Measurements from ENCODE around the gene MLLT1. TPM values are rescaled to one million over a fixed set of nuclear protein-coding genes. Genes with fewer than 3 reads are reported as not detected.

MLLT1 gene
- total and polyA plus RNA-seq, 10 of the 15 experiments (the other 5 are each of a cell fraction or from before 2014, with no cell fraction given), result 0.16 to 61.1 (median 8.5) TPM

DNA sequence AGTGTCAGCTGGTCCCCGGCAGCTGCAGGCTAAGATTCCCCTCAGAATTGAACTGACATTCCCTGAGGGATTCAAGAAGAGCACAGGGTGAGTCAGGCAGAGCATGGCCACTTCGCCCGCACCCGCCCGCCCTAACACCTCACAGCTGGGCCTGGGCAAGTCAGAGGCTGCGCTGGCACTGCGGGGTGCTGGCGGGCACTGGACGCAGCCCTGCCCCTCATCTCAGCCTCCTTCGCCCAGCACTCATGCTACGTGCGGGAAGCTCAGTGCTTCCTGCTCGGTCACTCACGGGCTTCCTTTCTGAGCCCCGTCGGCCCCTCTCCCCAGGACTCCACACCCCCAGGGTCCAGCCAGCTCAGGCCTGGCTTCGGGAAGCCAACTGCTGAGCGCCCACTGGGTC lies 56.9 kb downstream of the MLLT1 start:
- WGBS (ENCODE audit: insufficient coverage, insufficient replicate concordance, low lambda C conversion rate, missing lambda C conversion rate), result 98% methylated on average over 17 of the region's 18 CpGs
- no TSS peak for BruUV-seq (replicated peaks)

GRCh38 chr19:6221878-6222746 lies 57.7 kb downstream of the MLLT1 start:
- H3K27me3 ChIP-seq (replicated peaks in 1 of 2; ENCODE audit: control insufficient read depth in 2 of 2, insufficient read depth in 2 of 2, low read length in 1 of 2), result no peaks in the 10 kb centered on the region
- no peak for DNase-seq (ENCODE audit: low read depth, low spot score)
- H3K4me1 ChIP-seq (ENCODE audit: control insufficient read depth, insufficient read depth, low read length), result no peaks in the 10 kb centered on the region
- no peak for ATAC-seq
- H2AFZ ChIP-seq (ENCODE audit: control insufficient read depth, low read depth, low read length), result no peak overlapping the region
- POLR2A ChIA-PET, result no interaction called here
- H4K20me1 ChIP-seq (ENCODE audit: control insufficient read depth, insufficient read depth), result no peaks in the 10 kb centered on the region
- in situ Hi-C loops (cut with MboI), result no loop called here
- intact Hi-C loops (cut with micrococcal nuclease; ENCODE audit: unreplicated experiment), result no loop called here
- FAIRE-seq, result no peak
- no peaks in the 10 kb centered on the region for H3K9me3 ChIP-seq (replicated peaks; ENCODE audit: control insufficient read depth, insufficient read depth, low read length)
- SMC1A ChIA-PET (ENCODE audit: uncharacterized antibody, unreplicated experiment), result no interaction called here
- no peak overlapping the region for H3K4me2 ChIP-seq (ENCODE audit: control insufficient read depth, insufficient read depth)
- WGBS (ENCODE audit: insufficient coverage, insufficient replicate concordance, low lambda C conversion rate, missing lambda C conversion rate), result 96% methylated on average over 28 of the region's 40 CpGs
- H3K9ac ChIP-seq (ENCODE audit: control insufficient read depth, insufficient read depth, low read length), result no peak overlapping the region
- H3K4me3 ChIP-seq, result no peak overlapping the region
- CTCF ChIA-PET, result interaction anchor here (4.3 kb wide), 1 partner anchor 95 kb away, joined by 28 read pairs; no protein-coding TSS in a partner anchor
- H3K27ac ChIP-seq (ENCODE audit: control insufficient read depth, insufficient read depth), result no peak overlapping the region
- RAD21 ChIA-PET (ENCODE audit: unreplicated experiment), result interaction anchor here (0.9 kb wide), 1 partner anchor 72 kb away, joined by 3 read pairs; no protein-coding TSS in a partner anchor
- BruUV-seq (replicated peaks), result no TSS peak
- peaks cover 9 to 54% of the 10 kb centered on the region in 2 experiments for H3K36me3 ChIP-seq (ENCODE audit: control insufficient read depth in 2 of 2, insufficient read depth in 2 of 2, low read length in 1 of 2)
- H3K79me2 ChIP-seq (ENCODE audit: control insufficient read depth, insufficient read depth, low read length), result no peaks in the 10 kb centered on the region
- TF ChIP-seq POLR2AphosphoS2 (IDR thresholded peaks at IDR 0.05; ENCODE audit: low read depth, low read length), result no peak
- TF ChIP-seq ZBTB33 (IDR thresholded peaks at IDR 0.05), result no peak
- TF ChIP-seq KLF5 (IDR thresholded peaks at IDR 0.05; ENCODE audit: partially characterized antibody), result no peak
- TF ChIP-seq NFXL1 (IDR thresholded peaks at IDR 0.05; ENCODE audit: borderline replicate concordance), result no peak
- TF ChIP-seq RFX5 (IDR thresholded peaks at IDR 0.05; ENCODE audit: low read depth, low read length), result no peak
- TF ChIP-seq PAX5 (IDR thresholded peaks at IDR 0.05; ENCODE audit: borderline replicate concordance, low read depth, low read length), result no peak
- no peak for TF ChIP-seq SUPT20H (IDR thresholded peaks at IDR 0.05; ENCODE audit: borderline replicate concordance, control insufficient read depth, low read depth, low read length)
- no peak for TF ChIP-seq ATF3 (IDR thresholded peaks at IDR 0.05; ENCODE audit: borderline replicate concordance, extremely low read depth, low read depth, low read length)
- TF ChIP-seq RCOR1 (conservative IDR thresholded peaks at IDR 0.05; ENCODE audit: low read depth, low read length), result no peak
- no peak for TF ChIP-seq PML (IDR thresholded peaks at IDR 0.05; ENCODE audit: low read length)
- TF ChIP-seq MYC (IDR thresholded peaks at IDR 0.05; ENCODE audit: insufficient read depth, insufficient read length, insufficient replicate concordance, low read length, severe bottlenecking), result no peak

More for the DNA sequence above, 56.9 kb downstream of the MLLT1 start:
- no peaks in the 10 kb centered on the region for H3K79me2 ChIP-seq (ENCODE audit: control insufficient read depth, insufficient read depth, low read length)
- in situ Hi-C loops (cut with MboI) (no loop called here), intact Hi-C loops (cut with micrococcal nuclease; ENCODE audit: unreplicated experiment) (no loop called here)
- DNase-seq (ENCODE audit: low read depth, low spot score) (no peak), FAIRE-seq (no peak), ATAC-seq (no peak)
- no peaks in the 10 kb centered on the region for H3K9me3 ChIP-seq (replicated peaks; ENCODE audit: control insufficient read depth, insufficient read depth, low read length)
- no peaks in the 10 kb centered on the region for H4K20me1 ChIP-seq (ENCODE audit: control insufficient read depth, insufficient read depth)
- no peaks in the 10 kb centered on the region for H3K4me1 ChIP-seq (ENCODE audit: control insufficient read depth, insufficient read depth, low read length)
- H3K36me3 ChIP-seq (ENCODE audit: control insufficient read depth in 2 of 2, insufficient read depth in 2 of 2, low read length in 1 of 2), result peaks cover 9 to 53% of the 10 kb centered on the region in 2 experiments
- H3K4me3 ChIP-seq, result no peak overlapping the region
- H3K9ac ChIP-seq (ENCODE audit: control insufficient read depth, insufficient read depth, low read length), result no peak overlapping the region
- no peak overlapping the region for H3K4me2 ChIP-seq (ENCODE audit: control insufficient read depth, insufficient read depth)
- TF ChIP-seq POLR2A (IDR thresholded peaks at IDR 0.05; ENCODE audit: low read depth, low read length), result no peak
- no peak for TF ChIP-seq GABPA (IDR thresholded peaks at IDR 0.05; ENCODE audit: low read depth)
- no peak for TF ChIP-seq SMARCA5 (IDR thresholded peaks at IDR 0.05)
- no peak for TF ChIP-seq RCOR1 (conservative IDR thresholded peaks at IDR 0.05; ENCODE audit: low read depth, low read length)
- no peak for TF ChIP-seq NFYA (IDR thresholded peaks at IDR 0.05; ENCODE audit: borderline replicate concordance, low read depth, low read length)
- TF ChIP-seq NFYB (IDR thresholded peaks at IDR 0.05; ENCODE audit: insufficient read depth, low read depth, low read length), result no peak
- no peak for TF ChIP-seq NBN (IDR thresholded peaks at IDR 0.05)
- no peak for TF ChIP-seq SRF (IDR thresholded peaks at IDR 0.05; ENCODE audit: low read depth in 2 of 2, low read length in 2 of 2)
- H2AFZ ChIP-seq (ENCODE audit: control insufficient read depth, low read depth, low read length), result no peak overlapping the region
- ChIA-PET CTCF (no interaction called here), RAD21 (ENCODE audit: unreplicated experiment) (interaction anchor here (0.9 kb wide), 1 partner anchor 20 kb away, joined by 3 read pairs; no protein-coding TSS in a partner anchor), POLR2A (no interaction called here), SMC1A (ENCODE audit: uncharacterized antibody, unreplicated experiment) (no interaction called here)
- H3K27ac ChIP-seq (ENCODE audit: control insufficient read depth, insufficient read depth), result no peak overlapping the region
- no peaks in the 10 kb centered on the region for H3K27me3 ChIP-seq (replicated peaks in 1 of 2; ENCODE audit: control insufficient read depth in 2 of 2, insufficient read depth in 2 of 2, low read length in 1 of 2)
